GM19193 (cell line): Measurements from ENCODE around the gene DTNB.

Experiments
- POLR2A ChIP-seq: IDR thresholded peaks from 4 replicates; pipeline ENCODE4 v1.6.1; 2011; ENCODE audit not compliant: insufficient read depth, insufficient read length; ENCODE audit errors: extremely low read depth

The DTNB gene

GRCh38 chr2:25376750-25377621, 296.4 kb downstream of the DTNB start:
- TF ChIP-seq POLR2A: peak; percentile 48

GRCh38 chr2:25375989-25376545, 297.3 kb downstream of the DTNB start:
- no peak for TF ChIP-seq POLR2A

DNA sequence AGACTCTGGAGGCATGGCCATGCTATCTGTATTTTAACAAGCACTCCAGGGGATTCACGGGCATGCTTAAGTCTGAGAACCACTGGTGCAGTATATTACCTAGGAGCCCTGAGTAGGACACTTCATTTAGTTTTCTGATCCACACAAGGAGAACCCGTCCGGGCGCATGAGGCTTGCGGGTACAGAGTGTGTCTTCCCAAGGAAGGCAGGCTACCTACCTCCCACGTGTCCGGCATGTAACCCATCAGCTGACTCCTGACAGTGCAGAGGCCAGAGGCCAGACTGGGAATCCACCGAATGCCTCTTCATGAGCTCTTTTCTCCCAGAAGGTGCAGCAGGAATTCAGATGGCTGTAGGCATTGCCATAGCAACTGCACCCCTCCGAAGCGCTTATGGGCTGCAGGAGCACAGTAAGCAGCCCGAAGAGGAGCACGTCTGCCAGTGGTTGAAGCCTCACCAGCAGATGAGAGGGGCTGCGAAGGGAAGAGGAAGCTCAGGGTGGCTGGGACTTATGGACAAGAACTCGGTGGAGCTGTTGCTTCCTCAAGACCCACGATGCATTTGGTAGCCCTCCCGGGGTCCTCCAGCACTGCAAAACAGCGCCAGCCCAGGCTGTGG, 297.9 kb downstream of the DTNB start:
- TF ChIP-seq POLR2A: no peak

GRCh38 chr2:25374827-25375226, 298.6 kb downstream of the DTNB start:
- TF ChIP-seq POLR2A: no peak

DNA sequence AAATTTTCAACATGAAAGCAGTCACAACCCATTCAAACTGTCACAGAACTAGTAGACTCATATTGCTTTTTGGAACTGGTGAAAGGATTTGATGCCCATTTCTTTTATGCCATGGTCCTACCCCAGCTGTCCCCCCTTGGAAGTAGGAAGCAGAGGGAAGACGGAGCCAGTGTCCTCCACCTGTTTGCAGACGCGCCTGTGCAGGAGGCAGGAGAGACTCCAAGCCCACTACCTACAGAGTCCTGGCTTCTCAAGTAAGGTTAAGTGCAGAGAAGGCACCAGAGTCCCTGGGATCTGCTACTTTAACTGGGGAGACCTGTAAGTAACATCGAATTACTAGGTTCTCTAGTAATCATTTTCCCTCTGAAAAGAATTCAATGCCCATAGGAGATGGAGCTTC, 299.0 kb downstream of the DTNB start:
- no peak for TF ChIP-seq POLR2A

DNA sequence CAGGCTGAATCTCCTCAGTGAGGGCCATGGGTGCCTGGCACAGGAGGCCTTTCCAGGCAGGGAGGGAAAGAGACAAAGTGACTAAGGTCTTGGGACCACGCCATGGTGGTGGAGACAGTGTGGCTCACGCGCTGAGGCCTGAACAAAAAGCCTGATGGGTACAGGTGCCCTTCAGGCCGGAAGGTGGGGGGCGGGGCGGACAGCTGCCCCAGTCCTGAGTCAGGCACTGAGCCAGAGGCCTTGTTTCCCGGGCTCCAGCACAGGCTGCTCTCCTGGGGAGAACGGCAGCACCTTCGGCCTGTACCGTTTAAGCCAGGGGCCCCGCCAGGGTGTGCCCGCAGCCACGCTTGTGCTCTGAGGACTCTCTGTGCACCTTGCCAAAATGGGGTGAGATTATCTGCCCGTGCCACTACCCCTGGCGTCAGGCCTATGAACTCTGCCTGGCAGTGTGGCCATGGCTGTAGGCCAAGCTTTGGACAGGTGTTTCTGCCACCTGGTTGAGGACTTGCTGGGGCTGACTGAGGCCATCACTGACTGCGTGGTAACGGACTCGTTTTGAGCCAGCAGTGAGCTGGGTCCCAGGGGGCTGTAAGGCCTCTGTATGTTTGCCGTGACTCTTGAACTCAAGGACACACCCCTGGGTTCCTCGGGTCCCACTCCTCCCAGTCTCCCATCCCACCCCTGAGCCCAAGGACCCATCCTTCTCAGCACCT, 300.0 kb downstream of the DTNB start:
- TF ChIP-seq POLR2A: peak; percentile 19

GRCh38 chr2:25372405-25373268, 300.7 kb downstream of the DTNB start:
- no peak for TF ChIP-seq POLR2A

GRCh38 chr2:25371253-25372241, 301.8 kb downstream of the DTNB start:
- no peak for TF ChIP-seq POLR2A

GRCh38 chr2:25369876-25370275, 303.5 kb downstream of the DTNB start:
- TF ChIP-seq POLR2A: no peak

GRCh38 chr2:25369439-25369838, 303.9 kb downstream of the DTNB start:
- no peak for TF ChIP-seq POLR2A

DNA sequence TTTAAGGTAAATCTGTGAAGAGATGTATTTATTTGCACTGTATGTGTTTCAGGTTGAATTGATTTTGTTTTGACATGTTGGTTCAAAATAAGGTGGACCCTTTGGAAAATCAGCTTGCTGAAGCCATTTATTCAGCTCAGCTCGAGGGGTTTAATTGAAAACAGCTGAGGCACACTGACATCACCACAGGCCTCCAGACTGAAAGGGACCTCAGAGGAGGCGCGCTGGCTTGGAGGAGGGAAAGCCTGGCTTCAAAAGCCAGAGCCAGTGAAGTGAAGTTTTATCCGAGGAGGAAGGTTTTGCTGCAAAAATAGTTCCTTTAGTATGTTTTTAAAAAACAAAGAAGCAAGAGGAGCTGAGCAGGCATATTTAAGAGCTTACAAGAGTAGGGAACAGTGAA, 304.7 kb downstream of the DTNB start:
- TF ChIP-seq POLR2A: no peak

- no peak for TF ChIP-seq POLR2A
Observed at GRCh38 chr2:25367296-25367695, 306.1 kb downstream of the DTNB start.

DNA sequence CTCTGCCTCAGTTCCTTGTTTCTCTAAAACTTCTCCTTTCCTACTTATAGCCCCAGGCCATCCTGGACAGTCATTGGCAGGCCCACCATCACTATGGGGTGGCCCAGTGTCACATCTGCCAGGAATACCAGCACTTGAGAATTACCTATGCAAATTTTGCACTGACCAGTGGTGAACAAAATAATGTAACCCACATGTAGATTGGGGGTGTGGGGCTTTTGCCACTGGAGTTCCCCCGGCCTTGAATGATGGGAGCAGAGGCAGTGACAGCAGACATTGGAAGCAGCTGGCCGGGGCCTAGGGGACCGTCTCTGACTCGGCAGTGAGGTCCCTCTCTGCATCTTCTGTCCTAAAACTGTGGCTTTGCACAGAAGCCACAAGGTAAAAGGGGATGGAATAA, 306.7 kb downstream of the DTNB start:
- no peak for TF ChIP-seq POLR2A
